ENCODE measurements around the gene CRADD.

DNA sequence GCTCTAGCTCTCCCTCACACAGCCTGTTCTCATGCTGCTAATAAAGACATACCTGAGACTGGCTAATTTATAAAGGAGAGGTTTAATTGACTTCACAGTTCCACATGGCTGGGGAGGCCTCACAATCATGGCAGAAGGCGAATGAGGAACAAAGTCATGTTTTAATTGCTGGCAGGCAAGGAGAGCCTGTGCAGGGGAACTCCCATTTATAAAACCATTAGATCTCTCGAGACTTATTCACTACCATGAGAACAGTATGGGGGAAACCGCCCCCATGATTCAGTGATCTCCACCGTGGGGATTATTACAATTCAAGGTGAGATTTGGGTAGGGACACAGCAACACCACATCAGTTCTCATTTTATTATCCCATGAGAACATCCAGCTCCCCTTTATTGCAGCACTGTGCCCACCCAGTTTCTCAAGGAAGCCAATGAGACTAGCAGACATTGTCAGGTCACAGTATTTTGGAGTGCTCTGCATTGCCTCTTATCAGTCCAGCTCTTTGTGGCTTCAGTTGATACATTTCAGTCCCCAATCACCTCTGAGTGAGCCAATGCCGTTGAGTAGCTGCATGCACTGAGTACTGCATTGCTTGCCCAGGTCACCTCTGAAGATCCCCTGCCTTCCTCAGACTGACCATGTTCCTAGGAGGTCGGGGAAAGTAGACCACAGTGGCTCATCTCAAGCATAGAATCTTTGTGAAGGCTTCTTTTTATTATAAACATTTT lies 131.2 kb downstream of the CRADD start:
- TF ChIP-seq POLR2AphosphoS5 (IDR thresholded peaks at IDR 0.05; ENCODE audit: borderline replicate concordance, low read depth, low read length) (no peak), EZH2 (IDR thresholded peaks at IDR 0.05) (no peak)
